OCI-LY3 (cell line): ENCODE results near the gene PGP.

ENCODE experiments used
- H2AFZ ChIP-seq: fragments of 200-600, 300-600 bp; shearing (Covaris generic); 2 replicates; pipeline ENCODE4 v1.6.0; 2014; ENCODE audit warnings: antibody characterized with exemption, low read depth, low read length
- H3K27ac ChIP-seq: fragments of 200-600, 300-600 bp; sonication (generic); 2 replicates; pipeline ENCODE4 v1.5.1; 2014; ENCODE audit warnings: mild to moderate bottlenecking, low read length, moderate library complexity, mixed read lengths
- H3K27me3 ChIP-seq: fragments of 200-600, 300-600 bp; sonication (generic); 2 replicates; pipeline ENCODE4 v1.6.1; 2014; ENCODE audit warnings: low read depth, low read length, mixed read lengths
- H3K36me3 ChIP-seq: fragments of 200-600, 300-600 bp; sonication (generic); replicated peaks from 2 replicates; pipeline ENCODE3; 2014; ENCODE audit warnings: low read depth, low read length, mixed read lengths
- H3K4me1 ChIP-seq: fragments of 300-600, 200-600 bp; sonication (generic); 2 replicates; pipeline ENCODE4 v1.6.1; 2014; ENCODE audit warnings: low read length, mixed read lengths
- H3K4me2 ChIP-seq: fragments of 200-600, 300-600 bp; sonication (generic); 2 replicates; pipeline ENCODE4 v1.6.1; 2014; ENCODE audit warnings: low read length, mixed read lengths
- H3K4me3 ChIP-seq: fragments of 300-600, 200-600 bp; sonication (generic); 2 replicates; pipeline ENCODE4 v1.5.1; 2014; ENCODE audit warnings: antibody characterized with exemption, mild to moderate bottlenecking, low read length, moderate library complexity
- H3K79me2 ChIP-seq: fragments of 300-600, 200-600 bp; shearing (Covaris generic); 2 replicates; pipeline ENCODE4 v1.6.1; 2014; ENCODE audit warnings: mild to moderate bottlenecking, low read length, mixed read lengths
- H3K9ac ChIP-seq: fragments of 300-600, 200-600 bp; shearing (Covaris generic); 2 replicates; pipeline ENCODE4 v1.6.0; 2014; ENCODE audit warnings: mild to moderate bottlenecking, low read length, moderate library complexity
- H3K9me3 ChIP-seq: fragments of 200-600, 300-600 bp; shearing (Covaris generic); 2 replicates; pipeline ENCODE4 v1.6.1; 2014; ENCODE audit warnings: low read length, mixed read lengths; ENCODE audit not compliant: insufficient read depth
- H4K20me1 ChIP-seq: fragments of 200-600, 300-600 bp; sonication (generic); 2 replicates; pipeline ENCODE4 v1.6.1; 2016; ENCODE audit warnings: low read length, mixed read lengths; ENCODE audit not compliant: insufficient read depth
- EZH2phosphoT487 ChIP-seq: fragments of 200-600 bp; shearing (Covaris generic); IDR thresholded peaks from 2 replicates; pipeline ENCODE4 v1.6.1; 2018; ENCODE audit warnings: antibody characterized with exemption, mixed run types, low read depth
- TF ChIP-seq, protein P1 (sequence below): fragments of 200-600, 300-600 bp; sonication (generic); IDR thresholded peaks from 2 replicates; pipeline ENCODE4 v1.5.1; 2014; ENCODE audit warnings: antibody characterized with exemption, low read length, low read depth

The PGP gene

DNA sequence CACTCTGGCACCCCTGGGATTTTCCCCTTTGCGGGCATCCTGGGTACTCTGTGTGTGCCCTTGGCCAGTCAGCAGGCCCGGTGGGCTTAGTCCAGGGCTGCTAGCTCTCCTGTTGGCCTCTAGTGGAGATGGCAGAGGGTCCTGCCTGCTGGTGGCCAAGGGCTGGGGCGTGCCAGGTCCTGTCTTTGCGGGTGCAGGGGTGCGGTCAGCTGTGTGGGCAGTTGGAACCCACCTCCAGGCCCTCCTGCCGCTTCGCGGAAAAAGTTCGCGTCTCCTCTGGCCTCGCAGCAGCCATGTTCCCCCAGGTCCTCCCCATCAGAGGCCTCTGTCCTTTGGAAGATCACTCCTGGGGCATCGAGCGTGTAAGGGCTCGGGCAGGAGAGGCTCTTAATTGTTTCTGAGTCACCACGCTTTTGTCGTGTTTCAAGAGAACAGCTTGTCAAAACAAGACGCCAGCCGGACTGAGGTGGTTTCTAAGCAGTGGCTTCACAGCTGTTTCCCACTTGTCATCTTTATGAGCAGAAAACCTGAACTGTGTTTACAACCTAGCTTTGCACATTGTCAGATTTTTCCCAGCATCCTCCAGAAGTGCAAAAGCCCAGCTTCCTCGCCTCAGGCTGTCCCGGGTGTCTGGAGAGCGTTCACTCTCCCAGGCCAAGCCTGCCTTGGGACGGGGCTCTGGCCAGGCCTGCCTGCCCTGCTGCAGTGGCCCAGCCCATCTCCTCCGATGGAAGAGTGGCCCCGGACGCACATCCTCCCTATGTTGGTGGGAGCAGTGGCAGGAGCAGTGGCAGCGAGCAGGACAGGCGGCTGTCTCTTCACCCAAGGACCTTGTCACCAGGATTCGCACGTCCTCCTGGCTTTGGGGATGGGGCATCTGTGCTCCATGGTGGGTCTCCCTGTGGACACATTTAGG, 16.6 kb upstream of the PGP start:
- no peaks in the 10 kb centered on the region for H3K9me3 ChIP-seq
- H3K36me3 ChIP-seq, result peaks cover 16% of the 10 kb centered on the region
- H3K79me2 ChIP-seq, result peaks cover 22% of the 10 kb centered on the region
- H3K9ac ChIP-seq, result no peak overlapping the region
- H3K4me1 ChIP-seq, result no peaks in the 10 kb centered on the region
- no peak overlapping the region for H3K4me3 ChIP-seq
- no peak for TF ChIP-seq EZH2phosphoT487
- TF ChIP-seq, protein P1, sequence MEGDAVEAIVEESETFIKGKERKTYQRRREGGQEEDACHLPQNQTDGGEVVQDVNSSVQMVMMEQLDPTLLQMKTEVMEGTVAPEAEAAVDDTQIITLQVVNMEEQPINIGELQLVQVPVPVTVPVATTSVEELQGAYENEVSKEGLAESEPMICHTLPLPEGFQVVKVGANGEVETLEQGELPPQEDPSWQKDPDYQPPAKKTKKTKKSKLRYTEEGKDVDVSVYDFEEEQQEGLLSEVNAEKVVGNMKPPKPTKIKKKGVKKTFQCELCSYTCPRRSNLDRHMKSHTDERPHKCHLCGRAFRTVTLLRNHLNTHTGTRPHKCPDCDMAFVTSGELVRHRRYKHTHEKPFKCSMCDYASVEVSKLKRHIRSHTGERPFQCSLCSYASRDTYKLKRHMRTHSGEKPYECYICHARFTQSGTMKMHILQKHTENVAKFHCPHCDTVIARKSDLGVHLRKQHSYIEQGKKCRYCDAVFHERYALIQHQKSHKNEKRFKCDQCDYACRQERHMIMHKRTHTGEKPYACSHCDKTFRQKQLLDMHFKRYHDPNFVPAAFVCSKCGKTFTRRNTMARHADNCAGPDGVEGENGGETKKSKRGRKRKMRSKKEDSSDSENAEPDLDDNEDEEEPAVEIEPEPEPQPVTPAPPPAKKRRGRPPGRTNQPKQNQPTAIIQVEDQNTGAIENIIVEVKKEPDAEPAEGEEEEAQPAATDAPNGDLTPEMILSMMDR, result no peak
- no peaks in the 10 kb centered on the region for H3K27me3 ChIP-seq
- H3K27ac ChIP-seq, result no peak overlapping the region
- H3K4me2 ChIP-seq, result no peak overlapping the region
- peaks cover 10% of the 10 kb centered on the region for H4K20me1 ChIP-seq
- H2AFZ ChIP-seq, result no peak overlapping the region

DNA sequence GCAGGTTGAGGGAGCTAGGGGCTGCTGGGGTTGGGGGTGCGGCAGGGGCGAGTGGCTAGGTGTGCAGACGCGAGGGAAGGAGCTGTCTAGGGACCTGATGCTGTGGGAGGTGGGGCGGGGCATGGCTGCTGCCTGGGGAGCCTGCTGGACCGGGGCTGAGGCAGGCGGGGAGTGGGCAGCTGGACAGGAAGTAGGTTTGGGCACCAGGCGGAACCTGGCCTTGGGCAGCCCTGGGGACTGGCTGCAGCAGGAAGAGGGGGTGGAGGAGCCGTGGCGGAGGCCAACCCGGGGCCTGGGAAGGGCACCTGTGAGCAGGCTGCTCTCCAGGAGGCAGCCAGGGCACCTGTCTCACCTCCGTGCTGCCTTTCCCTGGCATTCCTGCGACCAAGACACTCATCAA, 15.7 kb upstream of the PGP start:
- no peak overlapping the region for H3K9ac ChIP-seq
- H3K36me3 ChIP-seq, result peaks cover 16% of the 10 kb centered on the region
- H3K27ac ChIP-seq, result no peak overlapping the region
- H2AFZ ChIP-seq, result no peak overlapping the region
- peaks cover 13% of the 10 kb centered on the region for H4K20me1 ChIP-seq
- H3K27me3 ChIP-seq, result no peaks in the 10 kb centered on the region
- no peak overlapping the region for H3K4me3 ChIP-seq
- no peak overlapping the region for H3K4me2 ChIP-seq
- no peaks in the 10 kb centered on the region for H3K9me3 ChIP-seq
- no peak for TF ChIP-seq EZH2phosphoT487
- TF ChIP-seq, protein P1, result no peak
- no peaks in the 10 kb centered on the region for H3K4me1 ChIP-seq
- H3K79me2 ChIP-seq, result peaks cover 31% of the 10 kb centered on the region

DNA sequence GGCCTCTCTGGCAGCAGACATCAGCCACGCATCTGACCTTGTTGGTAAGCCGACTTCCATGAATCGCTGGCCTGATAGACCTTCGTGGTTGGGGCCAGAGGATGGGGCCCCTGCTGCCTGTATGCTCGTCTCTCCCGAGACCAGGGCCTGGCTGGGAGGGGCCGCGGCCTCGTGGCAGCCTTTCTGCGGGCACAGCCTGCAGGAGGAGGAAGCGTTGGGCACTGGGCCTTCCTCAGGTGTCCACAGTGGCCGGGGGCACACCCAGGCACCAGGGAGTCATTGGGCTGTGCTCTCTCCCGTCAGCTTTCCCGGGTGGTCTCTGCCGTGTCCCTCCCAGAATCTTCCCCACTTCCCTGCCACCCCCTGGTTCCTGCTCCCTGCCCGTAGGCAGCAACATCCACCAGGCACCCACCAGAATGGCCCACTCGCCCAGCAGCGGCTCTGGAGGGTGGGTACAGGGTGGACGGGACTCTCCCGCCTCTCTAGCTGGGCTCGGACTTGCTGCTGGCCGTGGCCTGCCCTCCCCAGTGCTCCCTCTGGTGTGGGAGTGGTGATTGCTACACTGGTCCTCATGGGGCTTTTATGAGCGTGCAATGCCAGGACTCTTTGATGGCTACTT, 15.1 kb upstream of the PGP start:
- Histone ChIP-seq H3K27me3 (no peaks in the 10 kb centered on the region), H3K36me3 (peaks cover 16% of the 10 kb centered on the region), H3K79me2 (peaks cover 37% of the 10 kb centered on the region), H3K9ac (no peak overlapping the region), H3K4me2 (no peak overlapping the region), H4K20me1 (peaks cover 13% of the 10 kb centered on the region), H2AFZ (no peak overlapping the region), H3K4me3 (no peak overlapping the region), H3K4me1 (peaks cover 5% of the 10 kb centered on the region; the same call in 1 of the 2 replicates), H3K27ac (no peak overlapping the region), H3K9me3 (no peaks in the 10 kb centered on the region)
- TF ChIP-seq, protein P1, result no peak
- TF ChIP-seq EZH2phosphoT487, result no peak

DNA sequence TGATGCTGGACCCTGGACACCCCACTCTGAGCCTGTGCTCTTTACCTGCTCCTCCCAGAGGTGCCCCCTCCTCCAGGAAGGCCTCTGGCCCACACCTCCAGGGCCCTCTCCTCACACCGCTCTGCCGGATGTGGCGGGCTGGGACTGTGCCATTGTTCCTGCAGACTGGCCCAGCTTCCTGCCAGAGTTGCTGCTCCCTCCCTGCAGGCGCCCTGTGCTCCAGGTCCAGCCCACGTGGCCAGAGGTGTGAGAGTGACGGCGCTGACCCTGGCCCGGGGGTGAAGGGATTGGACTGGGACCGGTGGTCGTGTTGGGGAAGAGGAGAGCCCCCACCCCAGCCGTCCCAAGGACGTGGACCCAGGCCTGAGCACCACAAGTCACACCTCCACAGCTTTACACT, 14.5 kb upstream of the PGP start:
- Histone ChIP-seq H3K79me2 (peaks cover 44% of the 10 kb centered on the region), H3K4me3 (no peak overlapping the region), H3K4me2 (no peak overlapping the region), H3K36me3 (peaks cover 12% of the 10 kb centered on the region), H3K27me3 (no peaks in the 10 kb centered on the region), H3K27ac (no peak overlapping the region), H2AFZ (no peak overlapping the region), H3K9me3 (no peaks in the 10 kb centered on the region), H3K4me1 (peaks cover 5% of the 10 kb centered on the region; the same call in 1 of the 2 replicates), H4K20me1 (peaks cover 13% of the 10 kb centered on the region), H3K9ac (no peak overlapping the region)
- TF ChIP-seq, protein P1, result no peak
- no peak for TF ChIP-seq EZH2phosphoT487
